Measurements from ENCODE around the gene SLC30A1.
"Not testable (repeated sequence)": the region's sequence is repeated elsewhere in the genome, so short reads cannot be mapped to it uniquely, and the experiment has no call there.

Gene SLC30A1

GRCh38 chr1:211547710-211548109 lies 31.3 kb downstream of the SLC30A1 start:
- H3K36me3 ChIP-seq: no peaks in the 10 kb centered on the region
- no peak overlapping the region for H3K4me3 ChIP-seq
- TF ChIP-seq, protein P1, sequence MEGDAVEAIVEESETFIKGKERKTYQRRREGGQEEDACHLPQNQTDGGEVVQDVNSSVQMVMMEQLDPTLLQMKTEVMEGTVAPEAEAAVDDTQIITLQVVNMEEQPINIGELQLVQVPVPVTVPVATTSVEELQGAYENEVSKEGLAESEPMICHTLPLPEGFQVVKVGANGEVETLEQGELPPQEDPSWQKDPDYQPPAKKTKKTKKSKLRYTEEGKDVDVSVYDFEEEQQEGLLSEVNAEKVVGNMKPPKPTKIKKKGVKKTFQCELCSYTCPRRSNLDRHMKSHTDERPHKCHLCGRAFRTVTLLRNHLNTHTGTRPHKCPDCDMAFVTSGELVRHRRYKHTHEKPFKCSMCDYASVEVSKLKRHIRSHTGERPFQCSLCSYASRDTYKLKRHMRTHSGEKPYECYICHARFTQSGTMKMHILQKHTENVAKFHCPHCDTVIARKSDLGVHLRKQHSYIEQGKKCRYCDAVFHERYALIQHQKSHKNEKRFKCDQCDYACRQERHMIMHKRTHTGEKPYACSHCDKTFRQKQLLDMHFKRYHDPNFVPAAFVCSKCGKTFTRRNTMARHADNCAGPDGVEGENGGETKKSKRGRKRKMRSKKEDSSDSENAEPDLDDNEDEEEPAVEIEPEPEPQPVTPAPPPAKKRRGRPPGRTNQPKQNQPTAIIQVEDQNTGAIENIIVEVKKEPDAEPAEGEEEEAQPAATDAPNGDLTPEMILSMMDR (IDR thresholded peaks at IDR 0.05): no peak
- peaks cover 0 to 36% (median 23%) of the 10 kb centered on the region in 4 donors for H3K4me1 ChIP-seq
- intact Hi-C loops (cut with DNase I; ENCODE audit: low total_unique reads): no loop called here
- H3K27me3 ChIP-seq: no peaks in the 10 kb centered on the region
- DNase-seq: no peak
- no peak overlapping the region for H3K27ac ChIP-seq
- H3K9me3 ChIP-seq: no peaks in the 10 kb centered on the region

DNA sequence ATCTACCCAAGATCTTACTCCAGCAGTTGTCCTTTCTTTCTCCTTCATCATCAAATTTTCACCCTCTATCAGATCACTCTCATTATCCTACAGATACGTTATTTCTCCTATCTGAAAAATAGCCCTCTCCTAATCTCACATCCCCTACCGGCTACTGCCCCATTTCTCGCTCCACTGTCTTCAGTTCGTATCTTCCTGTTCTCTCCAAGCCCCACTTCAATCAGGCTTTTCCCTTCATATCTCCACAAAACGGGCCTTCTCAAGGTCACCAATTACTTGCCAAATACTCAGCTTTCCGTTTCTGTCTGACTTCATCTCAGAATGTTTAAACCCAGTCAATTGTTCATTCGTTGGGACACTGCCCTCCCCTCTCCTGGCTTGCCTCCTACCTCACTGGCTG lies 32.4 kb downstream of the SLC30A1 start:
- H3K4me3 ChIP-seq: no peak overlapping the region
- no peaks in the 10 kb centered on the region for H3K9me3 ChIP-seq
- TF ChIP-seq, protein P1 (IDR thresholded peaks at IDR 0.05): no peak
- no peaks in the 10 kb centered on the region for H3K27me3 ChIP-seq
- no peak overlapping the region for H3K27ac ChIP-seq
- DNase-seq: no peak
- H3K36me3 ChIP-seq: no peaks in the 10 kb centered on the region
- H3K4me1 ChIP-seq: peaks cover 0 to 33% (median 19%) of the 10 kb centered on the region in 4 donors
- intact Hi-C loops (cut with DNase I; ENCODE audit: low total_unique reads): no loop called here

- no peak for DNase-seq
- Histone ChIP-seq H3K36me3 (no peaks in the 10 kb centered on the region), H3K27ac (no peak overlapping the region), H3K4me1 (peaks cover 0 to 10% (median 2%) of the 10 kb centered on the region in 4 donors), H3K9me3 (no peaks in the 10 kb centered on the region), H3K4me3 (no peak overlapping the region), H3K27me3 (no peaks in the 10 kb centered on the region)
- intact Hi-C loops (cut with DNase I; ENCODE audit: low total_unique reads): no loop called here
- TF ChIP-seq, protein P1 (IDR thresholded peaks at IDR 0.05): no peak
Measured at GRCh38 chr1:211543025-211543424, 35.9 kb downstream of the SLC30A1 start.

DNA sequence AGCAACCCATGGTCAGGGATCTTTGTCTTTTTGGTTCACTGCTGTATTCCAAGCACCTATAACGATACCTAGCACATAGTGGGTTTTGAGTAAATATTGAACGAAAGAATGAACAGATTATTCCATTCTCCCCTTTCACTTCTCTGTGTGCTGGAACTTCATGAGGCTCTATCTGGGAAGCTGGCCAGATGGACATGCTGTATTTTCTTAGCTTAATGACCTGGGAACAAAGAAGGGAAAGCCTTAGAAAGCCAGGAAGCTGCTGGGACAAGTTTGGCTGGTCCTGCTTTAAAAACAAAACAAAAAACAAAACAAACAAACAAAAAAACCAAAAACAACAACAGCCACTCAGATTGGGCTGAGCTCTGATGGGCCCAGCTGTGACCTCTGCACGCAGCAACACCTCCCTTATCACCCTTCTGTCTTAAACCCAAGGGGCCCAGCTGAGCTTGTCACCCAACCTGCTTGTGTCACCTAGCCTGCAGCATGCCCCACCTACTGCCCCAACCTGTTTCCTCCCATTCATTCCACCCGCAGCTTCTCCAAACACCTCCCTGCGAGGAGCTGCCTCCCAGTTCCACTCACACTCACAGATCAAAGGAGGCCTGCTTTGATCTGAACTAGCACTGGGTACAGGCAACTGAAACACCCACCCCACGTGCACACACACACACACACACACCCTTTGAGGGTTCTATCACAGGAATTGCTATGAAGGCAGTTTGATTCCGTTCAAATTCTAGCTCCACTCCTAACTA lies 37.1 kb downstream of the SLC30A1 start:
- intact Hi-C loops (cut with DNase I; ENCODE audit: low total_unique reads): no loop called here
- H3K9me3 ChIP-seq: no peaks in the 10 kb centered on the region
- no peaks in the 10 kb centered on the region for H3K27me3 ChIP-seq
- H3K36me3 ChIP-seq: no peaks in the 10 kb centered on the region
- H3K27ac ChIP-seq: no peak overlapping the region
- H3K4me1 ChIP-seq: peaks cover 0 to 9% (median 1%) of the 10 kb centered on the region in 4 donors
- DNase-seq: no peak
- H3K4me3 ChIP-seq: no peak overlapping the region
- TF ChIP-seq, protein P1 (IDR thresholded peaks at IDR 0.05): no peak

DNA sequence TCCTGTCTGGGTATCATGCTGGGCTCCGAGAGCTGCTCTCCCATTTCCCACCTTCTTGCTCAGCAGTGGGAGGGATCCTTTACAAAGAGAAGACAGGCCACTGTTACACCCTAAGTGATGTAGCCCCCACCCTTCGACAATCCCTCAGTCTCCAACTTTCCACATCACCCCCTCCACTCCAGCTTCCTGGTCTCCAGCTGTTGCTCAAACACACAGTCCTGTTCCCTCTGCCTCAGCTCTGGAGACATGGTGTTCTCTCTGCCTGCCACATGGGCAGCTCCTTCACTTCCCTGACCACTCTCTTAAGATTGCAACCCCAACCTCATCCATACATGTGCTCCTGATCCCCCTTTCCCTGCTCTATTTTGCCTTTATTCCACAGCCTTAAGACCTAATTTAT lies 37.7 kb downstream of the SLC30A1 start:
- no peaks in the 10 kb centered on the region for H3K27me3 ChIP-seq
- H3K4me1 ChIP-seq: peaks cover 0 to 9% (median 1%) of the 10 kb centered on the region in 4 donors
- H3K36me3 ChIP-seq: no peaks in the 10 kb centered on the region
- H3K4me3 ChIP-seq: no peak overlapping the region
- H3K27ac ChIP-seq: no peak overlapping the region
- TF ChIP-seq, protein P1 (IDR thresholded peaks at IDR 0.05): no peak
- intact Hi-C loops (cut with DNase I; ENCODE audit: low total_unique reads): no loop called here
- no peak for DNase-seq
- H3K9me3 ChIP-seq: no peaks in the 10 kb centered on the region

DNA sequence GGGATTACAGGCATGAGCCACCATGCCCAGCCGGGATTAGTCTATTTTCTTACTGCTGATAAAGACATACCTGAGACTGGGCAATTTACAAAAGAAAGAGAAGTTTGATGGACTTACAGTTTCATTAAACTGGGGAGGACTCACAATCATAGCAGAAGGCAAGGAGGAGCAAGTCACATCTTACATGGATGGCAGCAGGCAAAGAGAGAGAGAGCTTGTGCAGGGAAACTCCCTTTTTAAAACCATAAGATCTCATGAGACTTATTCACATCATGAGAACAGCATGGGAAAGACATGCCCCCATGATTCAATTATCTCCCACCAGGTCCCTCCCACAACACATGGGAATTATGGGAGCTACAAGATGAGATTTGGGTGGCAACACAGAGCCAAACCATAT lies 38.1 kb downstream of the SLC30A1 start:
- not testable (repeated sequence) for DNase-seq, H3K27ac ChIP-seq, H3K4me3 ChIP-seq

More for the DNA sequence above, 38.1 kb downstream of the SLC30A1 start:
- H3K27me3 ChIP-seq; H3K36me3 ChIP-seq; intact Hi-C loops (cut with DNase I; ENCODE audit: low total_unique reads); H3K9me3 ChIP-seq; H3K4me1 ChIP-seq: not testable (repeated sequence)
